SK-N-SH (cell line): Measurements from ENCODE around the gene TUBA8. TPM values are rescaled to one million over a fixed set of nuclear protein-coding genes. Genes with fewer than 3 reads are reported as not detected.

Experiments used
- CTCF ChIA-PET: fragments of 300-600, 350-600 bp; formaldehyde crosslinking; extraction: SDS; loops from one replicate; lab custom pipeline; 2021; lab: Yijun Ruan, JAX
- POLR2A ChIA-PET: fragments of 350-600 bp; sonication (Branson Sonifier 250); formaldehyde crosslinking; extraction: SDS; loops from one replicate; lab custom pipeline; 2020; ENCODE audit warnings: antibody characterized with exemption, inconsistent platforms; lab: Yijun Ruan, JAX
- DNase-seq: peaks from one replicate; pipeline ENCODE4 v3.0.0; 2012
- H2AFZ ChIP-seq: fragments of 200-600 bp; sonication (generic); 2 replicates; pipeline ENCODE4 v1.8.1; 2016; ENCODE audit warnings: antibody characterized with exemption, mild to moderate bottlenecking, low read depth
- H3F3A ChIP-seq: fragments of 200-600 bp; sonication (generic); replicated peaks from 2 replicates; pipeline ENCODE3; 2016; ENCODE audit warnings: antibody characterized with exemption, mild to moderate bottlenecking; ENCODE audit not compliant: insufficient read depth
- H3K27ac ChIP-seq, 2 experiments: fragments of 200-500 bp in 1 of 2; fragments of 200-600 bp in 1 of 2; sonication (Bioruptor generic) in 1 of 2; sonication (generic), shearing (Covaris generic) in 1 of 2; 2 replicates each; pipeline versions ENCODE4 v1.5.1 to v1.6.1; 2014 to 2016; ENCODE audit warnings: low read depth in 2 of 2, inconsistent platforms in 1 of 2, low read length in 1 of 2, mild to moderate bottlenecking in 1 of 2, mixed read lengths in 1 of 2
- H3K27me3 ChIP-seq: fragments of 200-600 bp; sonication (generic), shearing (Covaris generic); 2 replicates; pipeline ENCODE4 v1.6.1; 2016; ENCODE audit warnings: mixed run types; ENCODE audit not compliant: insufficient read depth
- H3K36me3 ChIP-seq, 2 experiments: fragments of 200-500 bp in 1 of 2; fragments of 200-600 bp in 1 of 2; sonication (Bioruptor generic) in 1 of 2; sonication (generic) in 1 of 2; replicated peaks in 1 of 2; 2 replicates each; pipeline versions ENCODE3 to v1.5.1; 2014 to 2016; ENCODE audit warnings: low read length in 1 of 2, mild to moderate bottlenecking in 1 of 2; ENCODE audit not compliant: insufficient read depth in 2 of 2, control insufficient read depth in 1 of 2
- H3K4me1 ChIP-seq, 2 experiments: fragments of 200-500 bp in 1 of 2; fragments of 200-600 bp in 1 of 2; sonication (Bioruptor generic) in 1 of 2; sonication (generic), shearing (Covaris generic) in 1 of 2; 2 replicates each; pipeline versions ENCODE4 v1.5.1 to v1.6.1; 2014 to 2016; ENCODE audit warnings: low read depth in 1 of 2, low read length in 1 of 2, mixed run types in 1 of 2; ENCODE audit not compliant: insufficient read depth in 2 of 2, control insufficient read depth in 1 of 2
- H3K4me2 ChIP-seq: fragments of 200-600 bp; sonication (generic), shearing (Covaris generic); 2 replicates; pipeline ENCODE4 v1.6.1; 2017; ENCODE audit warnings: mixed run types
- H3K4me3 ChIP-seq, 2 experiments: fragments of 200-500 bp in 1 of 2; fragments of 200-600 bp in 1 of 2; sonication (Bioruptor generic) in 1 of 2; sonication (generic), shearing (Covaris generic) in 1 of 2; 2 replicates each; pipeline versions ENCODE4 v1.5.1 to v1.8.1; 2014 to 2016; ENCODE audit warnings: low read depth in 2 of 2, inconsistent platforms in 1 of 2, low read length in 1 of 2, mild to moderate bottlenecking in 1 of 2, mixed read lengths in 1 of 2, moderate library complexity in 1 of 2
- H3K79me2 ChIP-seq: fragments of 200-600 bp; sonication (generic); 2 replicates; pipeline ENCODE4 v1.8.1; 2017; ENCODE audit warnings: mild to moderate bottlenecking; ENCODE audit not compliant: insufficient read depth
- H3K9ac ChIP-seq: fragments of 200-600 bp; sonication (generic); 2 replicates; pipeline ENCODE4 v1.6.1; 2017; ENCODE audit warnings: mixed run types
- H3K9me2 ChIP-seq: fragments of 200-600 bp; sonication (generic); 2 replicates; pipeline ENCODE4 v1.6.1; 2017; ENCODE audit warnings: mixed run types
- H3K9me3 ChIP-seq: fragments of 200-600 bp; sonication (generic); 2 replicates; pipeline ENCODE4 v1.6.1; 2017; ENCODE audit warnings: mixed run types, mild to moderate bottlenecking, moderate library complexity
- H4K20me1 ChIP-seq: fragments of 200-600 bp; sonication (generic); 2 replicates; pipeline ENCODE4 v1.6.1; 2017; ENCODE audit warnings: mild to moderate bottlenecking, mixed run types; ENCODE audit not compliant: insufficient read depth
- ELF1 ChIP-seq: IDR thresholded peaks from 2 replicates; pipeline ENCODE4 v1.4.0; 2012
- EP300 ChIP-seq, 2 experiments: IDR thresholded peaks; 2 replicates each; pipeline versions ENCODE4 v1.4.0 to v1.6.1; 2012; ENCODE audit warnings: borderline replicate concordance in 1 of 2, low read depth in 1 of 2, low read length in 1 of 2
- FOSL2 ChIP-seq: IDR thresholded peaks from 2 replicates; pipeline ENCODE4 v1.4.0; 2012; ENCODE audit warnings: low read depth, mild to moderate bottlenecking, moderate library complexity, borderline replicate concordance
- FOXJ3 ChIP-seq: sonication (generic); formaldehyde crosslinking; IDR thresholded peaks from 2 replicates; pipeline ENCODE4 v1.5.1; 2020; ENCODE audit warnings: mild to moderate bottlenecking, missing genetic modification reagents
- MXI1 ChIP-seq: IDR thresholded peaks from 2 replicates; pipeline ENCODE4 v1.6.1; 2012; ENCODE audit warnings: mild to moderate bottlenecking, low read depth, low read length, improper control_type of control experiment
- NRF1 ChIP-seq: IDR thresholded peaks from 2 replicates; pipeline ENCODE4 v1.6.1; 2012; ENCODE audit warnings: low read depth, mild to moderate bottlenecking, low read length
- POLR2AphosphoS5 ChIP-seq: IDR thresholded peaks from 2 replicates; pipeline ENCODE4 v1.6.1; 2012; ENCODE audit warnings: low read depth, low read length
- RXRA ChIP-seq: IDR thresholded peaks from 2 replicates; pipeline ENCODE4 v1.4.0; 2012; ENCODE audit warnings: low read depth, mild to moderate bottlenecking, borderline replicate concordance
- SIN3A ChIP-seq: IDR thresholded peaks from 2 replicates; pipeline ENCODE4 v1.6.1; 2012; ENCODE audit warnings: low read depth, mild to moderate bottlenecking, low read length, moderate library complexity, borderline replicate concordance
- SMC3 ChIP-seq: IDR thresholded peaks from 2 replicates; pipeline ENCODE4 v1.6.1; 2012; ENCODE audit warnings: low read depth, low read length, improper control_type of control experiment
- TAF1 ChIP-seq: IDR thresholded peaks from 2 replicates; pipeline ENCODE4 v1.6.1; 2012; ENCODE audit warnings: low read depth, mild to moderate bottlenecking, low read length, moderate library complexity, borderline replicate concordance
- TCF12 ChIP-seq: IDR thresholded peaks from 2 replicates; pipeline ENCODE4 v1.4.0; 2012
- USF1 ChIP-seq: IDR thresholded peaks from 2 replicates; pipeline ENCODE4 v1.4.0; 2012; ENCODE audit warnings: low read depth, borderline replicate concordance
- YY1 ChIP-seq: IDR thresholded peaks from 2 replicates; pipeline ENCODE4 v1.4.0; 2012; ENCODE audit warnings: low read depth, mild to moderate bottlenecking
- WGBS: methylation state at CpG from one replicate; pipeline ENCODE4 v1.1.6; 2017; ENCODE audit warnings: low lambda C conversion rate; 5-methylcytosine and 5-hydroxymethylcytosine counted together
- polyA plus RNA-seq, 3 experiments: library from polyadenylated mRNA; depleted of rRNA; stranded (reverse); fragments of >200 nt; gene quantifications; 2 replicates each; pipeline ENCODE4 v1.2.3, GENCODE V29; 2012
- TF ChIP-seq, protein P1 (sequence below): IDR thresholded peaks from 2 replicates; pipeline ENCODE4; 2012
- TF ChIP-seq, protein P2 (sequence below): IDR thresholded peaks from 2 replicates; pipeline ENCODE4 v1.4.0; 2012; ENCODE audit warnings: low read depth
- TF ChIP-seq, protein P3 (sequence below): fragments of 200-600 bp; sonication (generic); IDR thresholded peaks from 2 replicates; pipeline ENCODE4 v1.6.1; 2017; ENCODE audit warnings: antibody characterized with exemption, mild to moderate bottlenecking, moderate library complexity
- TF ChIP-seq, protein P4 (sequence below): fragments of 150-350 bp; IDR thresholded peaks from 2 replicates; pipeline ENCODE4 v1.6.1; 2016; ENCODE audit warnings: mild to moderate bottlenecking, low read depth, low read length

TUBA8 gene
- polyA plus RNA-seq, 1 of the 3 experiments (the other 2 are of a cell fraction), result 1.7 TPM

GRCh38 chr22:18111759-18112330, 1.2 kb downstream of the TUBA8 start (continued):
- TF ChIP-seq, protein P1, sequence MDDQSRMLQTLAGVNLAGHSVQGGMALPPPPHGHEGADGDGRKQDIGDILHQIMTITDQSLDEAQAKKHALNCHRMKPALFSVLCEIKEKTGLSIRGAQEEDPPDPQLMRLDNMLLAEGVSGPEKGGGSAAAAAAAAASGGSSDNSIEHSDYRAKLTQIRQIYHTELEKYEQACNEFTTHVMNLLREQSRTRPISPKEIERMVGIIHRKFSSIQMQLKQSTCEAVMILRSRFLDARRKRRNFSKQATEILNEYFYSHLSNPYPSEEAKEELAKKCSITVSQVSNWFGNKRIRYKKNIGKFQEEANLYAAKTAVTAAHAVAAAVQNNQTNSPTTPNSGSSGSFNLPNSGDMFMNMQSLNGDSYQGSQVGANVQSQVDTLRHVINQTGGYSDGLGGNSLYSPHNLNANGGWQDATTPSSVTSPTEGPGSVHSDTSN, result no peak
- TF ChIP-seq ELF1 (no peak), POLR2AphosphoS5 (no peak), NRF1 (no peak), FOSL2 (no peak), MXI1 (no peak), TCF12 (no peak), RXRA (no peak), USF1 (no peak), TAF1 (no peak), SMC3 (no peak)
- TF ChIP-seq, protein P2, sequence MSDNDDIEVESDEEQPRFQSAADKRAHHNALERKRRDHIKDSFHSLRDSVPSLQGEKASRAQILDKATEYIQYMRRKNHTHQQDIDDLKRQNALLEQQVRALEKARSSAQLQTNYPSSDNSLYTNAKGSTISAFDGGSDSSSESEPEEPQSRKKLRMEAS, result no peak

DNA sequence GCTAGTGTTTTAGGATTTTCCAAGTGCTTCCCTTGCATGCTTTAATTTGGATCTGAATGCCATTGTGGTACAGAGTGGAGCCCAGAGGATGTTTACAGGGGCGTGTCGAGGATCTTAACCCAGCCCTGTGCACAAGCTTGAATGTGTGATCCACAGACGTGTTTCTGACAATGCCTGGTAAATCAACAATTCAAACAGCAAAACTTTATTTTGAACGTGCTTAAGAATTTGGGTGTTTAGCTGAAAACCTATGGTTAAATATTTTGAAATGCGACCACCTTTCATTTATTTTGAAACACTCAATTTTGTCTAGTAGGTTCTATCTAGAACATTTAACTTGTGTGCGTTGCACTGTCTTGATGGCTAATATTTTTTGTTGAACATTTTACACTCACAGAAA, 1.8 kb downstream of the TUBA8 start:
- WGBS, result 83% methylated on average over 6 of the region's 6 CpGs
- H3F3A ChIP-seq, result no peaks in the 10 kb centered on the region
- H3K36me3 ChIP-seq, result no peaks in the 10 kb centered on the region
- no peak for DNase-seq
- peaks cover 0 to 14% of the 10 kb centered on the region in 2 experiments; a peak in 1 of 4 replicates for H3K4me1 ChIP-seq
- no peaks in the 10 kb centered on the region for H4K20me1 ChIP-seq
- H3K79me2 ChIP-seq, result no peaks in the 10 kb centered on the region
- no peak overlapping the region for H3K4me2 ChIP-seq
- CTCF ChIA-PET, result interaction anchor here (1.2 to 1.8 kb wide), 3 partner anchors 9 to 282 kb away, joined by 3 to 5 read pairs (median 4); no protein-coding TSS in a partner anchor
- TF ChIP-seq, protein P1, result no peak
- TF ChIP-seq YY1, result no peak
- no peak for TF ChIP-seq MXI1
- TF ChIP-seq, protein P2, result no peak
- TF ChIP-seq, protein P3, sequence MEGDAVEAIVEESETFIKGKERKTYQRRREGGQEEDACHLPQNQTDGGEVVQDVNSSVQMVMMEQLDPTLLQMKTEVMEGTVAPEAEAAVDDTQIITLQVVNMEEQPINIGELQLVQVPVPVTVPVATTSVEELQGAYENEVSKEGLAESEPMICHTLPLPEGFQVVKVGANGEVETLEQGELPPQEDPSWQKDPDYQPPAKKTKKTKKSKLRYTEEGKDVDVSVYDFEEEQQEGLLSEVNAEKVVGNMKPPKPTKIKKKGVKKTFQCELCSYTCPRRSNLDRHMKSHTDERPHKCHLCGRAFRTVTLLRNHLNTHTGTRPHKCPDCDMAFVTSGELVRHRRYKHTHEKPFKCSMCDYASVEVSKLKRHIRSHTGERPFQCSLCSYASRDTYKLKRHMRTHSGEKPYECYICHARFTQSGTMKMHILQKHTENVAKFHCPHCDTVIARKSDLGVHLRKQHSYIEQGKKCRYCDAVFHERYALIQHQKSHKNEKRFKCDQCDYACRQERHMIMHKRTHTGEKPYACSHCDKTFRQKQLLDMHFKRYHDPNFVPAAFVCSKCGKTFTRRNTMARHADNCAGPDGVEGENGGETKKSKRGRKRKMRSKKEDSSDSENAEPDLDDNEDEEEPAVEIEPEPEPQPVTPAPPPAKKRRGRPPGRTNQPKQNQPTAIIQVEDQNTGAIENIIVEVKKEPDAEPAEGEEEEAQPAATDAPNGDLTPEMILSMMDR, result no peak
- TF ChIP-seq, protein P4, sequence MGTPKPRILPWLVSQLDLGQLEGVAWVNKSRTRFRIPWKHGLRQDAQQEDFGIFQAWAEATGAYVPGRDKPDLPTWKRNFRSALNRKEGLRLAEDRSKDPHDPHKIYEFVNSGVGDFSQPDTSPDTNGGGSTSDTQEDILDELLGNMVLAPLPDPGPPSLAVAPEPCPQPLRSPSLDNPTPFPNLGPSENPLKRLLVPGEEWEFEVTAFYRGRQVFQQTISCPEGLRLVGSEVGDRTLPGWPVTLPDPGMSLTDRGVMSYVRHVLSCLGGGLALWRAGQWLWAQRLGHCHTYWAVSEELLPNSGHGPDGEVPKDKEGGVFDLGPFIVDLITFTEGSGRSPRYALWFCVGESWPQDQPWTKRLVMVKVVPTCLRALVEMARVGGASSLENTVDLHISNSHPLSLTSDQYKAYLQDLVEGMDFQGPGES, result no peak
- no peak for TF ChIP-seq SIN3A
- TF ChIP-seq EP300 (IDR thresholded peaks at IDR 0.05; ENCODE audit: borderline replicate concordance in 1 of 2, low read depth in 1 of 2, low read length in 1 of 2), result no peak
- TF ChIP-seq FOXJ3 (CRISPR knock-in tag), result no peak
- H3K27ac ChIP-seq, result no peak overlapping the region
- no peaks in the 10 kb centered on the region for H3K27me3 ChIP-seq
- no peaks in the 10 kb centered on the region for H3K9me2 ChIP-seq
- H3K9ac ChIP-seq, result no peak overlapping the region
- no peak overlapping the region for H2AFZ ChIP-seq
- H3K9me3 ChIP-seq, result no peaks in the 10 kb centered on the region
- H3K4me3 ChIP-seq, result no peak overlapping the region
- POLR2A ChIA-PET, result no interaction called here
